ENCODE data around the gene CLDN16. TPM values are rescaled to one million over a fixed set of nuclear protein-coding genes. Genes with fewer than 3 reads are reported as not detected.

CLDN16 gene
- total and polyA plus RNA-seq, 12 donors = not detected

GRCh38 chr3:190396001-190396400, 8.0 kb downstream of the CLDN16 start:
- H3K9me3 ChIP-seq = no peaks in the 10 kb centered on the region
- no peak overlapping the region for H3K27ac ChIP-seq
- intact Hi-C loops (cut with DNase I) = no loop called here
- DNase-seq (no peak), ATAC-seq (no peak)
- H3K36me3 ChIP-seq = no peaks in the 10 kb centered on the region
- TF ChIP-seq CTCF (IDR thresholded peaks at IDR 0.05) = no peak
- no peaks in the 10 kb centered on the region for H3K4me1 ChIP-seq
- H3K27me3 ChIP-seq = peaks cover 0 to 2% (median 0%) of the 10 kb centered on the region in 7 donors
- no peak overlapping the region for H3K4me3 ChIP-seq

- Histone ChIP-seq H3K27ac (no peak overlapping the region), H3K4me3 (no peak overlapping the region), H3K27me3 (peaks cover 0 to 2% (median 0%) of the 10 kb centered on the region in 7 donors), H3K36me3 (no peaks in the 10 kb centered on the region), H3K4me1 (no peaks in the 10 kb centered on the region), H3K9me3 (no peaks in the 10 kb centered on the region)
- no peak for ATAC-seq
- DNase-seq = no peak
- intact Hi-C loops (cut with DNase I) = no loop called here
- no peak for TF ChIP-seq CTCF (IDR thresholded peaks at IDR 0.05)
- 83 to 87% methylated on average over 4 of the region's 4 CpGs for WGBS, 2 donors
Observed at GRCh38 chr3:190397889-190398288, 9.9 kb downstream of the CLDN16 start.

- no peak for ATAC-seq
- TF ChIP-seq CTCF (IDR thresholded peaks at IDR 0.05) = no peak
- H3K9me3 ChIP-seq = no peaks in the 10 kb centered on the region
- H3K36me3 ChIP-seq = no peaks in the 10 kb centered on the region
- no peak overlapping the region for H3K27ac ChIP-seq
- intact Hi-C loops (cut with DNase I) = no loop called here
- WGBS, 2 donors = 95 to 96% methylated on average over 8 of the region's 8 CpGs
- no peak overlapping the region for H3K4me3 ChIP-seq
- H3K4me1 ChIP-seq = no peaks in the 10 kb centered on the region
- no peak for DNase-seq
- H3K27me3 ChIP-seq = peaks cover 0 to 2% (median 0%) of the 10 kb centered on the region in 7 donors
Observed at GRCh38 chr3:190399677-190400076, 11.7 kb downstream of the CLDN16 start.

- intact Hi-C loops (cut with DNase I) = no loop called here
- no peak overlapping the region for H3K4me3 ChIP-seq
- WGBS, 2 donors = 42 to 51% methylated on average over 4 of the region's 4 CpGs
Observed at GRCh38 chr3:190401963-190402362, 14.0 kb downstream of the CLDN16 start.

More at GRCh38 chr3:190401963-190402362, 14.0 kb downstream of the CLDN16 start:
- Histone ChIP-seq H3K36me3 (no peaks in the 10 kb centered on the region), H3K4me1 (no peaks in the 10 kb centered on the region), H3K27ac (no peak overlapping the region), H3K9me3 (no peaks in the 10 kb centered on the region), H3K27me3 (peaks cover 0 to 2% (median 0%) of the 10 kb centered on the region in 7 donors)
- TF ChIP-seq CTCF (IDR thresholded peaks at IDR 0.05) = no peak
- DNase-seq (no peak), ATAC-seq (no peak)
